Measurements from ENCODE around the gene KCNAB1.
"Not testable (repeated sequence)": the region's sequence is repeated elsewhere in the genome, so short reads cannot be mapped to it uniquely, and the experiment has no call there.

The KCNAB1 gene

DNA sequence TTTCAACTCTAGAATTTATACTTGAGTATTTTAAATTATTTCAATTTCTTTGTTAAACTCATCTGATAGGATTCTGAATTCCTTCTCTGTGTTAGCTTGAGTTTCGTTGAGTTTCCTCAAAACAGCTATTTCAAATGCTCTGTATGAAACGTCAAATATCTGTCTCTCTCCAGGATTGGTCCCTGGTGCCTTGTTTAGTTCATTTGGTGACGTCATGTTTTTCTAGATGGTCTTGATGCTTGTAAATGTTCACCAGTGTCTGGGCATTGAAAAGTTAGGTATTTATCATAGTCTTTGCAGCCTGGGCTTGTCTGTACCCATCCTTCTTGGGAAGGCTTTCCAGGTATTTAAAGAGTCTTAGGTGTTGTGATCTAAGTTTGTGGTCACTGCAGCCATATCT, 151.1 kb downstream of the KCNAB1 start:
- no peak for DNase-seq (ENCODE audit: low read depth)

DNA sequence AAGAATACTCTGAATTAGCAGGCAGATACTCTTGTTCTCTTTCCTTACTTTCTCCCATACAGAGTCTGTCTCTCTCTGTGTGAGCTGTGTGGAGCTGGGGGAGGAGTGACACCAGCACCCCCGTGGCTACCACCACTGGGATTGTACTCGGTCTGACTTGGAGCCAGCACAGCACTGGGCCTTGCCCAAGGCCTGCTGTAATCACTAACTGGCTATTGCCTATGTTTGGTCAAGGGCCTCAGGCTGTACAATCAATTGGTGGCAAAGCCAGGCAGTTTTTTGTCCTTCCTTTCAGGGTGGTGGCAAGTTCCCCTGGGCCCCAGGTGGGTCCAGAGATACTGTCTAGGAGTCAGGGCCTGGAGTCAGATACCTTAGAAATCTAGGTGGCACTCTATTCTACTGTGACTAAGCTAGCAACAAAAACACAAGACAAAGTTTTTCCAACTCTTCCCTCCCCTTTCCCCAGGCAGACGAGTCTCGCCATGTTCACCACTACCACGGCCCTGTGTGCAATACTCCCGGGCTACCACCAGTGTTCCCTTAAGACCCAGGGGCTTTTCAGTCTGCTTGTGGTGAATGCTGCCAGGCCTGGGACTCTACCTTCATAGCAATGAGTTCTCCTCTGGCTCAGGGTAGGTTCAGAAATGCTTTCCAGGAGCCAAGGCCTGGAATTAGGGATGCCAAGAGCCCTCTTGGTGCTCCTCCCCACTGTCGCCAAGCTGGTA, 151.8 kb downstream of the KCNAB1 start:
- no peak for DNase-seq (ENCODE audit: low read depth)

DNA sequence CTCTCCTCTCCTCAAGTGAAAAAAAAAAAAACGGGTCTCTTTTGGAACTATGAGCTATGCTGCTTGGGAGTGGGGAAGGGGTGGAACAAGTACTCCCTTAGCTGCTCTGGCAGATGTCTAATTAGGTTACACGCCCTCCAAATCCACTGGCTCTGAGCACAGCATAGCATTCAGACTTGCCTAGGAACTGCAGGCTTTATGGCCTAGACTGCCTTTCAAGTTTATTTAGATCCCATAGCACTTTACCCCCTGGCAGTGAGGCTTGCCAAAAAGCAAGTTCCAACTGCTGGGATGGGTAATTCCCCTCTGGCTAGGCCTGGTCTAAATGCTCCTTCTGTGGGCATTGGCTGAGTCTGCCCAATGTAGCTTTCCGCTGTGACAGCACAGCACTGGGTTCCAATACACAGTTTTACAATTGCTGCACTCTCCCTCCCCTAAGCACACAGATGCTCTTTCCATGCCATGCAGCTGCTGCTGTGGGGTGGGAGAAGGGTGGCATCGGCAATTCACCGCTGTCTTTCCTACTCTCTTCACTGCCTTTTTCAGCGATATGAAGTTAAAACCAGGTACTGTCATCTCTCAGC, 152.8 kb downstream of the KCNAB1 start:
- no peak for DNase-seq (ENCODE audit: low read depth)

DNA sequence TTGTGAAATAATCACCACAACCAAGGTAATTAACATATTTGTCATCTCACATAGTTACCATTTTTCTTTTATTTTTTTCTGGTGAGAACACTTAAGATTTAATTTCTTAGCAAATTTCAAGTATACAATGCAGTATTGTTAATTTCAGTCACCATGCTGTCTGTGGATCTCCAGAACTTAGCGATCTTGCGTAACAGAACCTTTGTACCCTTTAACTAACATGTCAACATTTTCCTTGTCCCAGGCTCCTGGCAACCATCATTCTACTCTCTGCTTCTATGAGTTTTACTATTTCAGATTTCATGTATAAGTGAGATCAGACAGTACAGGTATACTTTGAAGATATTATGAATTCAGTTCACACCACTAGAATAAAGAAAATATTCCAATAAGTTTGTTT, 154.4 kb downstream of the KCNAB1 start:
- DNase-seq (ENCODE audit: low read depth), result no peak

DNA sequence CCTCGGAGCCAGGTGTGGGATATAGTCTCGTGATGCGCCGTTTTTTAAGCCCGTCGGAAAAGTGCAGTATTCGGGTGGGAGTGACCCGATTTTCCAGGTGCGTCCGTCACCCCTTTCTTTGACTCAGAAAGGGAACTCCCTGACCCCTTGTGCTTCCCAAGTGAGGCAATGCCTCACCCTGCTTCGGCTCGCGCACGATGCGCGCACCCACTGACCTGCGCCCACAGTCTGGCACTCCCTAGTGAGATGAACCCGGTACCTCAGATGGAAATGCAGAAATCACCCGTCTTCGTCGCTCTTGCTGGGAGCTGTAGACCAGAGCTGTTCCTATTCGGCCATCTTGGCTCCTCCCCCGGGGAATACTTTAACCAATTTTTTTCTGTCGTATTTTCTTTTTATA, 164.3 kb downstream of the KCNAB1 start:
- not testable (repeated sequence) for DNase-seq (ENCODE audit: low read depth)

DNA sequence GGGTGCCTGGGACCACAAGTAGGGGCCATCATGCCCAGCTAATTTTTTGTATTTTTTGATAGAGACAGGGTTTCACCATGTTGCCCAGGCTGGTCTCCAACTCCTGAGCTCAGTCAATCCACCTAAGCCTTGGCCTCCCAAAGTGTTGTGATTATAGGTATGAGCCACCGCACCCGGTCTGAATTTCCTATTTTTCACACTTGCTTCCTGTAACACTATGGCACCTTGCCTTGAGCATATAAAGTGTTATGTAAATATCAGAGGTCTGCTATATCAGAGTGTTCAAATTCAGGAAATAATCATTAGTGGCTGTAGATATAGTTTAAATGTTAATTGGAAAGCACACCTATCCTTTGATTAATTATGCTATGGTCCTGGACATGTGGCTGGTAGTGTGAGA, 165.2 kb downstream of the KCNAB1 start:
- DNase-seq (ENCODE audit: low read depth), result no peak

DNA sequence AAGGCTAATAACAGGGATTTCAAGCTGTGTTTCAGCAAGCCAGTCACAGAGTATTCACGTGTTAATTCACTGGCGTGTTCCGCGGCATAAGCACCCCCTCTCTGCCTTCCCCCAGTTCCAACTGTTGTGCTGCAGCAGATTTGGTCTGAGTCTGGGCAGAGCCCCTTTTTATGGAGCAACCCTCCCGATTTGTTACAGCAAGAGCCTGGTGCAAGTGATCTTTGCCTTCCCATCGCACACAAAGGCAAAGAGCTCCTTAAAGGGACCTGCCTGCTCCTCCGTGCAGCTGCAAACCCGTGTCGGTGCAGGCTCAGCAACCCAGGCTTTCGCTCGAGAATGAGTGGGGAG, 170.5 kb downstream of the KCNAB1 start:
- no peak for DNase-seq (ENCODE audit: low read depth)

DNA sequence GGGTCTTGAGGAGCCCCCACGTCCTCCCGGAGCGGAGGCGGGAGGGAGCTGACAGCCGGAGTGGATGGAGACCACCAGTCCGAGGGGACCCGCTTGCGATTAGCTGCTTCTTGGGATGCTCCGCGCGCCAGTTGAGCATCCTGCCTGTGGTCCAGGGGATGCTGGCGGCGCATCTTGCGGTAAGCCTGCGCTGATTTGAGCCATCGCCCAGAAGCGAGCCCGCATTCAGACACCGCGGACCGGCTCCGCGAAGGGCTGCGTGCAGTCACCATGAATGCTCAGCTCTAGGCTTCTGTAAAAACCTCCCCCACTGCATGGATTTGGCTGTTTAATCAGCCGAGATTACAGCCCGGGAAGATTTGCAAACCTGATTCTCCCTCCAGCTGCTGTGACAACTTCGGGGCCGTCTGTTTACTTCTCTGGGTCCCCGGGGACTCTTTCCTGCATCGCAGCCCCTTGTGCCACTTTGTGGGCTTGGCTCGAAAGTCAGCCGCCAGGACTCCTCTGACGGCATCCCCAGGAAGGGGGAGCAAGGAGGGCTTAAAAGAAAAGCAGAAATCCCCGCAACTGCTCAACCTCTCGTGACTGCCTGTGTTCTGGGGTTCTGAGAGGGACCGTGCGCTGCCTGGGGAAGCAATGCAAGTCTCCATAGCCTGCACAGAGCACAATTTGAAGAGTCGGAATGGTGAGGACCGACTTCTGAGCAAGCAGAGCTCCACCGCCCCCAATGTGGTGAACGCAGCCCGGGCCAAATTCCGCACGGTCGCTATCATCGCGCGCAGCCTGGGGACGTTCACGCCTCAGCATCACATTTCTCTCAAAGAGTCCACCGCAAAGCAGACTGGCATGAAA, 171.1 kb downstream of the KCNAB1 start:
- no peak for DNase-seq (ENCODE audit: low read depth)

DNA sequence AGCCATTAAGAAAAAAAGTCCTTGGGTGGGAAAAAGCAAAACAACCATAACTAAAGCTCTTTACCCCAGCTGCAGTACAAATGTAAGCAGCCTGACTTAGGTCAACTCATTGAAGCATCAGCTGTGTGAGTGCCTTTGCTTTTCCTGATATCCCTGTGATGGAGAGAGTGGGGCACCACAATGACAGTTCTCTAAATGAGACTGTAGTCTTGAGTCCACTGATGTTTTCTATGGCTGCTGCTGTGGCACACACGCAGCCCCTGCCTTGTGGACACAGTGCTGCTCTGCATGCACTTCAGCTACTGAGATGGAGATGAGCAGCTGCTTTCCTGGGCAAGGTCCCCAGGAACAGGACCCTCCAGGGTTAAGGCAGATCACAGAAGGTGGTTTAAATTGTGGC, 173.2 kb downstream of the KCNAB1 start:
- DNase-seq (ENCODE audit: low read depth), result no peak

DNA sequence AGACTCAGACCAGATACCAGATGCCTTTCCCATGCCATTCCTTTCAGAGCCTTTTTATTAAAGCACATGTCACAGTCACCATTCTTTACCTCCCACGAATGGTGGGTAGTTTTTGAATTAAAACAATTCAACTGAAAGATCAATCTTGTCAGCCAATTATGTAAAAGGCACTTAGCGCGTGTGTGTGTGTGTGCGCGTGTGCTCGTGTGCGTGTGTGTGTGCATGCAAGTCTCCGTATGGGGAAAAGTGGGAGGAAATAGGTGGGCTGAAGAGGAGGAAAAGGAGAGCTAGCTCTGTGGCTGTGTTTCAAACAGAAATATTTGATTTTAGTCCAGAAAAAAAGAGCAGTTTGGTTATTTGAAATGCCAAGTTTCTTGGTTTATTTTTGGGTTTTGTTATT, 177.2 kb downstream of the KCNAB1 start:
- no peak for DNase-seq (ENCODE audit: low read depth)

DNA sequence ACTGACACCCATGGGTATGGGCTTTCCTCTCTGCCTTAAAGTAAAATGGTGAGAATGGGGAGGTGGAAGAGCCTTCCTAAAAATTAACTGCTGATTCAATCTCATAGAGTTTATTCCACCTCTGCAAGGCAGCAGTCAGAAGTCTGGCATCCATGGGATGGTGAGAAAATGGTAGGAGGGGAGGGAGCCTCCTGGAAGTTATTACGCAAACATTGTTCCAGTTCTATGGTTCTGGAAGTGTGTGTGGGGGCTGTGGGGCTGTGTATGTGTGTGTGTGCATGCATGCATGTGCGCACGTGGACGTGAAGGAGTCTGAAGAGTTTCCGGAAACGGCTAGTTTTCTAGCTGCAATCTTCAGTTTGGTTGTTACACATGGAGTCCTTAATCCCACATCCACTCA, 177.6 kb downstream of the KCNAB1 start:
- no peak for DNase-seq (ENCODE audit: low read depth)

DNA sequence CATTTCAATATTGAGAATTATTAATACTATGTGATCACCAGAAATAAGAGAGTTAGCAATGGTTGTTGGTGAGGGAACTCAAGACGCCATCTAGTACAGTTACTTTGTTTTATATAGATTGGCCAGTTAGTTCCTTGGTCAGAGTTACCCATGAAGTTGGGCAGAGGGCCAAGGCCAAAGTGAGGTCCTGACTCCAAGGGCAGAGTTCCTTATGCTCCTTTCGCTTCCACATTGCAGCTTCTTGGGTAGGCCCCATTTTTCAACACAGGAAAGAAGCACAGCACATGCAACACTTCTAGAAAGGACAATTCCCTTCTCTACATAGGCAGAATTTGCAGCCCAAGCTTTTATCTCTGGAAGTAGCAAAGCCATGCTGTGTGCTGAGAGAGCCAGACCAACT, 178.6 kb downstream of the KCNAB1 start:
- no peak for DNase-seq (ENCODE audit: low read depth)

DNA sequence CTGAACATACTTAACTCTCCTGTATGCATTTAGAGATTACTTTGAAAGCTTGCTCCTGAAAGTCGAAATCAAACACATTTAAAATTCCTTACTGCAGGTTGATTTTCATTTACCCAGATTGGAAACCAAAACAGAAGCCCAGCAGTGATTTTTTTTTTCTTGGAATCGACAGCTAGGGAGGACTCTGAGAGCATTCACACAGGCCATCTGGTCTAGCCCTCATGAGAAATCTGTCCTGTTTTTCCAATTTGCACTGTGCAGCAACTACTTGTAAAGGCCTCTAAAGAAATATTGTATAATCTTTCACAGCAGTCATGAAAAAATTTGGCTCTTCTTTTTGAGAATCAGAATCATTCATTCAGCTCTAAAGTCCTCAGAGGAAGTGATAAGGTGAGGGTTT, 179.2 kb downstream of the KCNAB1 start:
- no peak for DNase-seq (ENCODE audit: low read depth)

DNA sequence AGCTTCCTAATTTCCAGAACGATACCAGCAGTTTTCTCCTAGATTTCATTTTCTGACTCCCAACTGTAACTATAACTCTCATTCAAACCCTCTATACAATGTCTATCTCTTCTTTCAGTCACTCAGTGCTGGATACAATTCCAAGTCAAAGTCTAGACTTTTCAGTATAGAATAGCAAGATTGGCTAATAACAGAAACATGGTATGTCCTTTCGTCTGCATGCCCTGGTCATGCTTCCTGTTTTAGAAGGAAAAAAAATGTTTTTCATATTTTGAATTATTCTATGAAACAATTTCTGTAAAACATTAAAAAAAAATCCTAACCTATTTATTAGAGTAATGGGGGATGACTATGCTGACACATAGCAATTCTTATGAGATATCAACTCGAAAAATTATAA, 180.0 kb downstream of the KCNAB1 start:
- no peak for DNase-seq (ENCODE audit: low read depth)

DNA sequence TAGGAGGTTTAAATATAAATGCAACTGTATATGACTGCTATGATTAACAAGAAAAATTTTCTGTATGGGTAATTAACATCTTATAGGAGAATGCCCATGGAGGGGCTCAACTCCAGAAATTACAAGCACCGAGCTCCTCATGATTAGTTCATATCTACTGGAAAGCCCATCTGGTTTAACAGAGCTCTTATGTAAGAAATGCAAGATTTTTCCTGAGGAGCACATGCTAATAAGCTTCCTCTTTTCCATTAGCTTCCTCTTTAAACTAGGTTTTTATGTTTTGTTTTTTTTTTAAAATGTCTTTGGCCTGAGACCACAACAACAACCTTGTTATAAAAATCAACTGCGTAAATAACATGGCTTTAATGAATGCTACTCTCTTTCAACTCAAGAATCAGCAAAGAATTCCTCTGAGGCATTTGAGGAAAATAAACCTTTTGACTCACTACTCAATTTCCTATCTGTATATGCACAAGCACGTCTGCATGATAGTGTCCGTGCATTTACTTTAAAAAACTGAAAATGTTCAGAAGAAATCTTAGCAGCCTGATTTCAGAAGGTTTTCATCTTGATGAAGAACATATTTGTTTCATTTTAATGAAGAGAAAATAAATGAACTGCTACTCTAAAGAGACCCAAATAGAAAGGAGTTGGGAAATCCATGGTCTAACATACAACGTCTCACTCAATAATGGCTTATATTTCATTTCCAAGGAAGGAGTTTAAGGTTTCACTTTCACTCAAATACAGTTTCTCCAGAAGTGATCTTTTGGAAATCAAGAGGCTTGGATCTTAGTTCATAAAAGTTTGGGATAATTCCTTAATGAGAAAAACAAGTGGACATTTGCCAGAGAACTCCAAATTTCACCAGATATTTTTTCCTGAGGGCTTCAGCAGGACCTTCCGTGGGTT, 180.8 kb downstream of the KCNAB1 start:
- no peak for DNase-seq (ENCODE audit: low read depth)

DNA sequence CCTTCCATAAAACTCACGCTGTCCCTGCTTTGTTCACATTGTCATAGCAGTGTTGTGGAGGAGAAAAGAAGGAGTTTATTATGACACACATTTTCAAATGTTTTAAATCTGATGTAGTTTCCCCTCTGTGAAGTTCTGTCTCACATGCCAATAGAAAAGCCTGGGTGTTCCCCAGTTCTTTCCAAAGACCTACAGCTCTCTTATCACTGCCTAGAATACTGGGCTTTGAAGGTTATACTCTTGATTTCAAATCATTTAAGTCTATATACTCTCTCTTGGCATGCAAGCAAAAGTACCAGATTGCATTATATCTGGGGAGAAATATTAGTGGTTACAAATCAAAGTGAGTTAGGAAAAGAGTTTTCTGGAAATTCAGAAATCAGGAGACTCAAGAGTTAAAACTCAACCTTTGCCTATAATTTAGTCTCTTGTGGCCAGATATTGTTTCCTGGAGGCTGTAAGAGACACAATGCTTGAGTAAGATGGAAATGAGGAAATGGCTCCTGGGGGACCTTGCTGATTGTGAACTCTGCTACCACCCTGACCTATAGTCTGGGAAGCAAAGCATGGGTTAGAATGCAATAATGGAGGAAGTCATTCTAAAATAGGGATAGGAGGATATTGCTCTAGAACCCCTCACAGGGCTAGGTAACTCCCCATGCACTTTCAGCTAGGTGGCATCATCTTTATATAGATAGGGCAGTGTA, 182.8 kb downstream of the KCNAB1 start:
- no peak for DNase-seq (ENCODE audit: low read depth)

DNA sequence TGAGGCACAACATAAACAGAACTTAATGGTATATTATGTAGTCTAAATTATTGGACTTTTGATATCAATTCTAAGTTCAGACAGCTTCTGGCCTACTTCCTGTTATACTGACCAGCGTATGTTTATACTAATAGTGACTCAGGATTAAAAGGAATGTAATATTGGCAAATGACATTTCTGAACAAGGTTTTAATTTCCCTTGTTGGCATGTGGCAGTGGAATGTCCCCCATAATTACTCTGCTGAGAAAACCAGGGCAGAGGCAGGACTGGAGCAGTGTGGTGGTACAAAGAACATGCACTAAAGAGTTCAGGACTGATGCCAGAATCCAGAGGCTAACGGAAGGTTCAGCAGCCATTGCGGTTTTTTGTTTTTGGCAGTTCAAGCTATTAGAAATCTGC, 184.0 kb downstream of the KCNAB1 start:
- peak; percentile 6 for DNase-seq (ENCODE audit: low read depth)

DNA sequence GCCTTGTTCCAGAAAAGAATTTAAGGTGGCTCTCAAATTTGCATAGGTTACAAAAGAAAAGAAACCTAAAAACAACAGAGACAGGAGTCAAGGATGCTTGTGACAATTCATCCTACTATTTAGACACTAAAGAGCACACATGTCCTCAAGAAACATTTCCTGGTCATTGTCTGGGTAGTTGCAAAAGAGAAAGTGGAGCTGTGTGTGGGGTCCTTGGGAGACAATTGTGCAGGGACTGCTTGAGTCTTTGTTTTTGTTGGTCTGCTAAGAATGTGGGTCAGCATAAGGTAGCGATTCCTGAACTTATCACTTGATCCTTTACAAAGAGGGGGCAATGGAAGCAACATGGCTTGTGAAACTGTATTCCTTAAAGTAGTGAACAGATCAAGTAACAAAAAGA, 185.3 kb downstream of the KCNAB1 start:
- no peak for DNase-seq (ENCODE audit: low read depth)

DNA sequence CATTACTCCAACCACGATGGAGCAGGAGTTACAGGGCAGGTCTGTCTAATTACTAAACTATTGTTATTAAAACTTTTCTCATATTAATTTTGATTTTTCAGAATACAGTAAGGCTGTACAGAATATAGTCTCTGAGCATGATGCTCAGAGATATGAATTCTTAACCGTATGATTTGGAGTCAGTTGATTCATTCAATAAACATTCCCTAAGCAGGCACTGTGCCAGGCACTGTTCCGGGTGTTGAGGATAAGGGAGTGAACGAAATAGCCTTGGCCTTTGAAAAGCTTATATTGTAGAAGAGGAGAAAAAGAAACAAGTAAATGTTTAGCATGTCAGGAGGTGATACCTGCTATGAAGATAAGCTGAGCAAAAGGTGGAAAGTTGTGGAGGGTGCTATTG, 187.3 kb downstream of the KCNAB1 start:
- peak; percentile 73 for DNase-seq (ENCODE audit: low read depth)

DNA sequence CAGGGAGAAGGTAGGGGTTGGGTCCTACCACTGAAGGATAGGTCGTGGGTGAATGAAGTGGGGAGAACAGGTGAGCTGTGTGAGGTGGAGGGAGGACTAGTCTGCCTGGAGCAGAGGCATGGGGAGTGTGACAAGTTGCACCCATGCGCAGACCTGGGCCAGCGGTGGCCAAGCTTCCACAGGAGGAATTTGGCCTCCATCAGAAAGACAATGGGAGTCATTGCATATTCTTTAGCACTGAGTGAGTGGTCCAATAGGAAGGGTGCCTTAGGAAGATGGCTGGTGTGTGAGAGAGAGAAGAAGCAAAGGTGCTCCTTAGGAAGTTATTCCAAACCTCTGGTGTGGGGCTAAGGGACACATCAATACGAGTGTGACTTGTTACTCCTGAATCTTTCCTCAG, 191.1 kb downstream of the KCNAB1 start:
- no peak for DNase-seq (ENCODE audit: low read depth)

DNA sequence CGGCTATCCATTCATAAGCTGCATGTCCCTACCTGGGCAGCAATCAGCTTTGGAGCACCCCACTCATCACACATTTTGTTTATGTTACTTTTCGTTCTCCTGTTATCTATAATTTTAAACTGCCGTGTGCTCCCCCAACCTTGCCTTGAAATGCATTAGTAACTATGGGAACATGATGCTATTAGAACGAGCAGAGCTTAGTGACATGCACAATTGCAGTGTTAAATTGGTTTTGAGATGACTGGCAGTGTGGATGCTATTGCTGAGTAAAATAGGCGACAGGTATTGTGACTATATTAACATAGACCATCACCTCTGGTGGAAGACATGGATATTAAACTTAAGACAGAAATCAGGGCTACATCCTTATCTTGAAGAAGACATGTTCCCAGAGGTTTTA, 191.6 kb downstream of the KCNAB1 start:
- DNase-seq (ENCODE audit: low read depth), result no peak

DNA sequence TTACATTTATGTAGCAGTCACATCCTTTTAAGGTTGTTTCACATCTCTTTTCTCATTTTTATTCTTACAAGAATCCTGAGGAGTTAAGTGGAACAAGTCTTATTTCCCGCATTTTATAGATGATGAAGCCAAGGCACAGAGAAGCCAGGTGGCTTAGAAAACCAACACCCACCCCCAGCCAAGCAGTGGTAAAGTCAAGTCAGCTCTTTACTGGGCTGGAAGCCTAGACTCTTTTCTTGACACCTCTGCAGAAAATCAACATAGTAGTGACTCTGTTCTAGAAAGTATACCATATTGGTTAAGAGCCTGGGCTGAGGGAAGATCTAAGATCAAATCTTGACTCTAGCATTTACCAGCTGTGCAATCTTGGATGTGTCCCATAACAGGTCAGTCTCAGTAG, 195.7 kb downstream of the KCNAB1 start:
- no peak for DNase-seq (ENCODE audit: low read depth)

All from amniotic epithelial cell (primary cell).